ENCODE data around the gene NDUFAF2. TPM values are rescaled to one million over a fixed set of nuclear protein-coding genes. Genes with fewer than 3 reads are reported as not detected.
"Not testable (repeated sequence)": the region's sequence is repeated elsewhere in the genome, so short reads cannot be mapped to it uniquely, and the experiment has no call there.

NDUFAF2 gene
- total RNA-seq, 2 experiments from 2014 or later: 17.1 to 21.4 TPM

GRCh38 chr5:61187826-61188225, 242.8 kb downstream of the NDUFAF2 start:
- ATAC-seq; POLR2A ChIA-PET; H3K27ac Mint-ChIP-seq; H3K4me1 Mint-ChIP-seq (ENCODE audit: low read depth); H3K9me3 Mint-ChIP-seq (ENCODE audit: insufficient read depth); H3K4me3 Mint-ChIP-seq; H3K36me3 Mint-ChIP-seq (ENCODE audit: low read depth); CTCF ChIA-PET; DNase-seq: not testable (repeated sequence)
- peaks cover 11% of the 10 kb centered on the region for H3K27me3 Mint-ChIP-seq (ENCODE audit: low read depth)

GRCh38 chr5:61198606-61199005, 253.6 kb downstream of the NDUFAF2 start:
- DNase-seq (no peak), ATAC-seq (no peak)
- Mint-ChIP-seq H3K4me3 (no peak overlapping the region), H3K4me1 (ENCODE audit: low read depth) (no peaks in the 10 kb centered on the region), H3K27ac (no peak overlapping the region), H3K36me3 (ENCODE audit: low read depth) (no peaks in the 10 kb centered on the region), H3K27me3 (ENCODE audit: low read depth) (peaks cover 13% of the 10 kb centered on the region), H3K9me3 (ENCODE audit: insufficient read depth) (no peaks in the 10 kb centered on the region)
- CTCF ChIA-PET: no interaction called here
- POLR2A ChIA-PET: no interaction called here

- Mint-ChIP-seq H3K36me3 (ENCODE audit: low read depth) (no peaks in the 10 kb centered on the region), H3K4me1 (ENCODE audit: low read depth) (no peaks in the 10 kb centered on the region), H3K4me3 (no peak overlapping the region), H3K27ac (no peak overlapping the region), H3K9me3 (ENCODE audit: insufficient read depth) (no peaks in the 10 kb centered on the region), H3K27me3 (ENCODE audit: low read depth) (peaks cover 11% of the 10 kb centered on the region)
- DNase-seq: no peak
- no peak for ATAC-seq
- CTCF ChIA-PET: no interaction called here
- POLR2A ChIA-PET: no interaction called here
Observed at GRCh38 chr5:61200582-61201155, 255.7 kb downstream of the NDUFAF2 start.

GRCh38 chr5:61202213-61202612, 257.2 kb downstream of the NDUFAF2 start:
- no peaks in the 10 kb centered on the region for H3K36me3 Mint-ChIP-seq (ENCODE audit: low read depth)
- ATAC-seq (no peak), DNase-seq (no peak)
- ChIA-PET POLR2A (no interaction called here), CTCF (no interaction called here)
- H3K4me1 Mint-ChIP-seq (ENCODE audit: low read depth): no peaks in the 10 kb centered on the region
- H3K27me3 Mint-ChIP-seq (ENCODE audit: low read depth): peaks cover 11% of the 10 kb centered on the region
- no peaks in the 10 kb centered on the region for H3K9me3 Mint-ChIP-seq (ENCODE audit: insufficient read depth)
- no peak overlapping the region for H3K4me3 Mint-ChIP-seq
- H3K27ac Mint-ChIP-seq: no peak overlapping the region

Other genes with a start within 250 kb of the NDUFAF2 start
- gene DEPDC1B, start 245.0 kb upstream of the NDUFAF2 start, total RNA-seq: 10 to 100 TPM; 49.1 to 50.8 TPM
- gene ELOVL7, start 100.9 kb upstream of the NDUFAF2 start, total RNA-seq: under 1 TPM; 0.26 to 0.34 TPM
- 1 to 10 TPM; 7.6 to 9.8 TPM for gene ERCC8, start 135 bp upstream of the NDUFAF2 start, total RNA-seq
- gene SMIM15, start 217.3 kb downstream of the NDUFAF2 start, total RNA-seq: 10 to 100 TPM; 56.1 to 56.3 TPM